Mucosa of rectum (tissue), 2 donors: Measurements from ENCODE around the gene LYG2.
"Not testable (repeated sequence)": the region's sequence is repeated elsewhere in the genome, so short reads cannot be mapped to it uniquely, and the experiment has no call there.

Experiments
- H3K27ac ChIP-seq, 2 donors: one replicate each; pipeline ENCODE4 v1.7.0; 2013; ENCODE audit warnings: inconsistent platforms in 2 of 2, low read depth in 2 of 2, low read length in 2 of 2
- H3K27me3 ChIP-seq, 2 donors: one replicate each; pipeline ENCODE4 v1.7.0; 2013; ENCODE audit warnings: low read length in 2 of 2; ENCODE audit not compliant: control insufficient read depth in 2 of 2, insufficient read depth in 2 of 2
- H3K36me3 ChIP-seq, 2 donors: one replicate each; pipeline ENCODE4 v1.7.0; 2013; ENCODE audit warnings: low read length in 2 of 2; ENCODE audit not compliant: control insufficient read depth in 2 of 2, insufficient read depth in 2 of 2
- H3K4me1 ChIP-seq, 2 donors: one replicate each; pipeline ENCODE4 v1.7.0; 2013; ENCODE audit warnings: low read length in 2 of 2, mild to moderate bottlenecking in 1 of 2; ENCODE audit not compliant: control insufficient read depth in 2 of 2, insufficient read depth in 2 of 2
- H3K4me3 ChIP-seq, 2 donors: one replicate each; pipeline ENCODE4 v1.7.0; 2013; ENCODE audit warnings: low read length in 2 of 2
- H3K9ac ChIP-seq, 2 donors: one replicate each; pipeline ENCODE4 v1.7.0; 2013; ENCODE audit warnings: low read length in 2 of 2, low read depth in 1 of 2, mild to moderate bottlenecking in 1 of 2
- H3K9me3 ChIP-seq, 2 donors: one replicate each; pipeline ENCODE4 v1.7.0; 2013; ENCODE audit warnings: low read length in 2 of 2; ENCODE audit not compliant: control insufficient read depth in 2 of 2
- donor health status: healthy.
- donor health status: Normal muscosa, but diverticular disease.

The LYG2 gene

DNA sequence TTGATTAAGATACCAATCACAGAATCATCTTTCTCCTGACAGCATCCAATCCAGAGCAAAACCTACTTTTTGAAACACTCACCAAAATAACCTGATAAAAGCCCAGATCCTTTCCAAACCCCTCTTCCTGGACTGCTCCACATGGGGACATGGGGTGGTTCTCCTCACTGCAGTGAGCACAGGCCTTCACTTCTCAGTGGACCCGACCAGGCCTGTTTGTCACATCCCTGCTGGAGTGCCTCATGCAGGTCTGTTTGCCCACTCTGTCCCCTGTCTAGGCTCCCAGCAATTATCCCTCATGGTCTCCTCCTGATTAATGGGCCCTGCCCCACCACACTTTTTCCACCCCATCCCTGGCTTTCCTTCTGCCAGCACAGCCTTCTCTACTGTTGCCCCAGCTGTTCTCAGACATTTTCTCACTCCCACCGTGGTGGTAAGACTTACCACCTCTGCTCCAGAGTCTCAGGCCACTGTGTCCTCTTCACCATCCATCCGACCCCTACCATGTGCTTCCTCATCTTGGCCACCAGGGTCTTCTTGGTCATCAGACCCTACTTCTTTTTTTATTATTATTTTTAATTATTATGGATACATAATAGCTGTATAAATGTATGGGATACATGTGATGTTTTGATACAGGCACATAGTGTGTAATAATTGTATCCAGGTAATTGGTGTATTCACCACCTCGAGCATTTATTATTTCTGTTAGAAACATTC is 53.3 kb downstream of the LYG2 start:
- no peak overlapping the region for H3K4me3 ChIP-seq
- H3K9me3 ChIP-seq: no peaks in the 10 kb centered on the region
- H3K27me3 ChIP-seq: no peaks in the 10 kb centered on the region
- H3K27ac ChIP-seq: no peak overlapping the region
- H3K4me1 ChIP-seq: no peaks in the 10 kb centered on the region
- H3K36me3 ChIP-seq: peaks cover 1 to 4% of the 10 kb centered on the region in 2 donors
- no peak overlapping the region for H3K9ac ChIP-seq

DNA sequence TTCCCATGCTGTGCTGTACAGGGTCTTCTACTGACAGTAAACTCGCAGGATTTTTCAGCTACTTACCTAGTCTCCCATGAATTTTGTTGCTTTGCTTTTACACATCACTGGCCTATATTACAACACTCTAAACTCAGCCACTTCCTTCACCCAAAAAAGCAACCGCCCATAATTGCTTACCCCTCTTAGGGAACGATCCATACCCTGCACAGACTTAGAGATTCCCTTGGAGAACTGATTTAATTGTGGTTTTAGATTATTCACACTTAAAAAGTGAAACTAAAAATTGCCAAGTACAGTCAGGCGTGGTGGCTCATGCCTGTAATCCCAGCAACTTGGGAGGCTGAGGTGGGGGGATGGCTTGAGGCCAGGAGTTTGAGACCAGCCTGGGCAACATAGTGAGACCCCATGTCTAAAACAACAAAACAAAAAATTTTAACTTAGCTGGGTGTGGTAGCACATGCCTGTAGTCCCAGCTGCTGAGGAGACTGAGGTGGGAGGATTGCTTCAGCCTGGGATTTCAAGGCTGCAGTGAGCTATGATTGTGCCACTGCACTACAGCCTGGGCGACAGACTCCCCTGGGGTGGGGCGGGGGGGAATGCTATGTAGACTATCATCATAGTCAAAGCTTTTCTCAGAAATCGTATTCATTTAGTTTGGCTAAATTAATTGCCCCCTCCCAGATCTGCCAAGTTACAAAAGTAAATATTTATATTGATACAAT is 55.2 kb downstream of the LYG2 start:
- H3K27me3 ChIP-seq: no peaks in the 10 kb centered on the region
- no peaks in the 10 kb centered on the region for H3K9me3 ChIP-seq
- H3K4me3 ChIP-seq: no peak overlapping the region
- H3K36me3 ChIP-seq: peaks cover 9 to 17% of the 10 kb centered on the region in 2 donors
- H3K9ac ChIP-seq: no peak overlapping the region
- no peaks in the 10 kb centered on the region for H3K4me1 ChIP-seq
- H3K27ac ChIP-seq: no peak overlapping the region

DNA sequence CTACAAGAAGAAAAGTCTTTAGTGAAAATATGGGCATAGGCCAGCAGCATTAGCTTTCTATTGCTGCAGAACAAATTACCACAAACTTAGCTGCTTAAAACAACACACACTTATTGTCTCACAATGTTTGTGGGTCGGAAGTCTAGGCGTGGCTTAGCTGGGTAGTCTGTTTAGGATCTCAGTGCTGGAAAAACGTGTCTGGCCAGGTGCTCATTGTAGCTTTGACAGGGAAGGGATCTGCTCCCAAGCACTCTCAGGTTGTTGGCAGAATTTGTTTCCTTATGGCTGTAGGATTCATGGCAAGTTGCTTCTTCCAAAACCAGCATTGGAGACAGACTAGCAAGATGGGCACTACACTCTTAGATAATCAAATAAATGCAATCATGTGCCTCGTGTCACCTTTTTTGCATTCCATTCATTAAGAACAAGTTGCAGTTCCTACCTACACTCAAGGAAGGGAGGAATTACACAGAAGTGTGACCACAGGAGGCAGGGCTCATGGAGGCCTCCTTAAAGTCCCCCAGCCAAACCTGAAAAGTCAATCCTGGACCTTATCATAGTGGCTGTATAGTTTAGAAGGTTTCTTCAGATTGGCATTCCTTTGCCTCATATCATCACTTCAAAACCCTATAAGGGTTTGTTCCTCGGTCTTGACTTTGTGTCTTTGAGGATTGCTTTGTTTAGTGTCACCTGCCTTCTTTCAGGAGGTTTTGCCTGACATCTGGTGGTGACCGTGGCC is 57.2 kb downstream of the LYG2 start:
- Histone ChIP-seq H3K9me3 (no peaks in the 10 kb centered on the region), H3K36me3 (peaks cover 12 to 18% of the 10 kb centered on the region in 2 donors), H3K4me3 (no peak overlapping the region), H3K4me1 (no peaks in the 10 kb centered on the region), H3K9ac (no peak overlapping the region), H3K27me3 (no peaks in the 10 kb centered on the region), H3K27ac (no peak overlapping the region)

DNA sequence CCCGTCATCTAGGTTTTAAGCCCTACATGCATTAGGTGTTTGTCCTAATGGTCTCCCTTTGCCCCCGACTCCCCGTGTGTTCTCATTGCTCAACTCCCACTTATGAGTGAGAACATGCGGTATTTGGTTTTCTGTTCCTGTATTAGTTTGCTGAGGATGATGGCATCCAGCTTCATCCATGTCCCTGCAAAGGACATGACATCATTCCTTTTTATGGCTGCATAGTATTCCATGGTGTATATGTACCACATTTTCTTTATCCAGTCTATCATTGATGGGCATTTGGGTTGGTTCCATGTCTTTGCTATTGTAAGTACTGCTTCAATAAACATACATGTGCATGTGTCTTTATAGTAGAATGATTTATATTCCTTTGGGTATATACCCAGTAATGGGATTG is 63.1 kb downstream of the LYG2 start:
- peaks cover 33 to 36% of the 10 kb centered on the region in 2 donors for H3K36me3 ChIP-seq
- H3K9me3 ChIP-seq, H3K9ac ChIP-seq, H3K4me3 ChIP-seq, H3K4me1 ChIP-seq, H3K27me3 ChIP-seq, H3K27ac ChIP-seq: not testable (repeated sequence)
